GM12873 (cell line): ENCODE data around the gene RDH14.

Source experiments
- CTCF ChIP-seq: IDR thresholded peaks from 2 replicates; pipeline ENCODE4 v1.5.1; 2012; ENCODE audit warnings: low read depth, mild to moderate bottlenecking, moderate library complexity, low read length, control low read depth; ENCODE audit not compliant: insufficient read depth; ENCODE audit errors: missing control alignments

RDH14 gene

GRCh38 chr2:18566145-18566769, 5.8 kb upstream of the RDH14 start:
- no peak for TF ChIP-seq CTCF

GRCh38 chr2:18560797-18561085, 288 bp upstream of the RDH14 start:
- no peak for TF ChIP-seq CTCF

- no peak for TF ChIP-seq CTCF
These were observed 872 bp downstream of the RDH14 start for GRCh38 chr2:18559531-18560030.

GRCh38 chr2:18558458-18558857, 2.0 kb downstream of the RDH14 start:
- no peak for TF ChIP-seq CTCF

- TF ChIP-seq CTCF, result no peak
These were observed 3.3 kb downstream of the RDH14 start for GRCh38 chr2:18557121-18557520.

- TF ChIP-seq CTCF, result no peak
These were observed 7.9 kb downstream of the RDH14 start for GRCh38 chr2:18552351-18553077.

- TF ChIP-seq CTCF, result no peak
These were observed 8.8 kb downstream of the RDH14 start for GRCh38 chr2:18551623-18552022.
